Nephron progenitor cell (in vitro differentiated cells): Measurements from ENCODE around the gene CSF1R.

Experiments
- DNase-seq: peaks from one replicate; pipeline ENCODE4 v3.0.0; 2021
- H3K27ac Mint-ChIP-seq: 2 replicates; pipeline ENCODE4 v1.8.0; 2021; ENCODE audit warnings: mild to moderate bottlenecking, moderate library complexity, mixed read lengths
- H3K27me3 Mint-ChIP-seq: 2 replicates; pipeline ENCODE4 v1.8.0; 2021; ENCODE audit warnings: mild to moderate bottlenecking, low read depth, mixed read lengths; ENCODE audit not compliant: poor library complexity
- H3K36me3 Mint-ChIP-seq: 2 replicates; pipeline ENCODE4 v1.8.0; 2021; ENCODE audit warnings: low read depth, mixed read lengths
- H3K4me1 Mint-ChIP-seq: 2 replicates; pipeline ENCODE4 v1.8.0; 2021; ENCODE audit warnings: mixed read lengths
- H3K4me3 Mint-ChIP-seq: 2 replicates; pipeline ENCODE4 v1.8.0; 2021; ENCODE audit warnings: mild to moderate bottlenecking, moderate library complexity, mixed read lengths
- H3K9me3 Mint-ChIP-seq: 2 replicates; pipeline ENCODE4 v1.8.0; 2021; ENCODE audit warnings: mild to moderate bottlenecking, moderate library complexity, mixed read lengths
- TF ChIP-seq, protein P1 (sequence below): fragments of 200-600 bp; sonication (generic); IDR thresholded peaks from 2 replicates; pipeline ENCODE4 v1.5.0; 2021; ENCODE audit warnings: antibody characterized with exemption

CSF1R gene

DNA sequence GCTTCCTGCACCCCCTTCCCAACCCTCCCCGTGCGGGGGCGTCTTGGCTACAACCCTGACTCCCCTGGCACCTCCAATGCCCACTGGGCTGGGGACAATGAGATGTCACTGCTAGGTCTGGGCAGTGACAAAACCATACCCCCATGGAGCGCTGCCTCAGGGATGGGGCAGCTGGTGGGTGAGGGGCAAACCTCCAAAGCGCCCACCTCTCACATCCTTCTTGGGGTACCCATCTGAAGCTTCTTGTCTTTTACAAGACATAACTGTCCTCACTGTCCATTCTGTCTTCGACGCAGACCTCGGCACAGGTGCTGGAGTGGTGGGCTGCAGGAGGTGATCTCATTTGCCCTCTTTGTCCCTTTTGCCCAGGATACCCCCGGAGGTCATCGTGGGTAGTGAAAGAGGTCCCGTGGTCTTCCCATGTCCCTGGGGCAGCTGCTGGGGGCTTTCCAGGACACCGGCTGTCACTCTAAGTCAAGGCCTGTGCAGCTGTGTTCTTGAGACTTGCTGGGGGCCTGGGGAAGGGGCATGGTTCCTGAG, 27.8 kb upstream of the CSF1R start:
- no peak for DNase-seq
- Mint-ChIP-seq H3K4me3 (no peak overlapping the region), H3K27me3 (peaks cover 4% of the 10 kb centered on the region), H3K36me3 (peaks cover 13% of the 10 kb centered on the region), H3K27ac (no peak overlapping the region), H3K9me3 (no peaks in the 10 kb centered on the region), H3K4me1 (peaks cover 35% of the 10 kb centered on the region)
- TF ChIP-seq, protein P1, sequence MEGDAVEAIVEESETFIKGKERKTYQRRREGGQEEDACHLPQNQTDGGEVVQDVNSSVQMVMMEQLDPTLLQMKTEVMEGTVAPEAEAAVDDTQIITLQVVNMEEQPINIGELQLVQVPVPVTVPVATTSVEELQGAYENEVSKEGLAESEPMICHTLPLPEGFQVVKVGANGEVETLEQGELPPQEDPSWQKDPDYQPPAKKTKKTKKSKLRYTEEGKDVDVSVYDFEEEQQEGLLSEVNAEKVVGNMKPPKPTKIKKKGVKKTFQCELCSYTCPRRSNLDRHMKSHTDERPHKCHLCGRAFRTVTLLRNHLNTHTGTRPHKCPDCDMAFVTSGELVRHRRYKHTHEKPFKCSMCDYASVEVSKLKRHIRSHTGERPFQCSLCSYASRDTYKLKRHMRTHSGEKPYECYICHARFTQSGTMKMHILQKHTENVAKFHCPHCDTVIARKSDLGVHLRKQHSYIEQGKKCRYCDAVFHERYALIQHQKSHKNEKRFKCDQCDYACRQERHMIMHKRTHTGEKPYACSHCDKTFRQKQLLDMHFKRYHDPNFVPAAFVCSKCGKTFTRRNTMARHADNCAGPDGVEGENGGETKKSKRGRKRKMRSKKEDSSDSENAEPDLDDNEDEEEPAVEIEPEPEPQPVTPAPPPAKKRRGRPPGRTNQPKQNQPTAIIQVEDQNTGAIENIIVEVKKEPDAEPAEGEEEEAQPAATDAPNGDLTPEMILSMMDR = no peak

DNA sequence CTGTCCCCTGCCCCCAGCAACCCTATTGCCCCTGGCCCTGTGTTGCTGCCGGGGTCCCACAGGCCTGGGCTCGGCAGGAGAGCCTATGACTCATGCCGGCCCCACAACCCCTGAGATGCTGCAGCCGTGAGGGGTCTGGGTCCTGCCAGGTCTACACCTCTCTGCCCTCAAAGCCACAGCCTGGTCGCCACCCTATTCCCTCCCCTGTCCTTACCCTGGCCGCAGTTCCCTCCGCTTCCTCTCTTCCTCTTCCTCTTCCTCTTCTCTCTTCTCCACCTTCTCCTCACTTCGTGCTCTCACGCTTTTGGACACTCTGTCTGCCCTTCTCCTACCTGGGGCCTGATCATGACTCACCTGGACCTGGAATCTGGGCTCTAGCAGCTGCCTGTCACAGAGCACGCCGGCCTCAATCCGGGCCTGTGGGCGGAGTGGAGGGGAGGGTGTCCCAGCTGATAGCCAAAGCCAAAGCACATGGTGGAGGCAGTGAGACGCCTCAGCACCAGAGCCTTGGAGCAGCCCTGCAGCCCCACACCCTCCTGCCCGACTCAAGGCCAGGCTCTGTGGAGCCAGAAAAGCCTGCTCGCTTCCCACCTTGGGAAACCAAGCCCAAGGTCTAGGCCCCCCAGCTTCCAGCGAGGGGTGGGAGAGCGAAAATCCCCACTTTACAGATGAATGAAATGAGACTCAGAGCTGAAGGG, 26.8 kb upstream of the CSF1R start:
- H3K27me3 Mint-ChIP-seq = peaks cover 4% of the 10 kb centered on the region
- no peak overlapping the region for H3K4me3 Mint-ChIP-seq
- no peak for DNase-seq
- H3K27ac Mint-ChIP-seq = peak overlapping the region; percentile 17
- TF ChIP-seq, protein P1 = no peak
- peaks cover 12% of the 10 kb centered on the region for H3K36me3 Mint-ChIP-seq
- H3K4me1 Mint-ChIP-seq = peaks cover 39% of the 10 kb centered on the region
- no peaks in the 10 kb centered on the region for H3K9me3 Mint-ChIP-seq

DNA sequence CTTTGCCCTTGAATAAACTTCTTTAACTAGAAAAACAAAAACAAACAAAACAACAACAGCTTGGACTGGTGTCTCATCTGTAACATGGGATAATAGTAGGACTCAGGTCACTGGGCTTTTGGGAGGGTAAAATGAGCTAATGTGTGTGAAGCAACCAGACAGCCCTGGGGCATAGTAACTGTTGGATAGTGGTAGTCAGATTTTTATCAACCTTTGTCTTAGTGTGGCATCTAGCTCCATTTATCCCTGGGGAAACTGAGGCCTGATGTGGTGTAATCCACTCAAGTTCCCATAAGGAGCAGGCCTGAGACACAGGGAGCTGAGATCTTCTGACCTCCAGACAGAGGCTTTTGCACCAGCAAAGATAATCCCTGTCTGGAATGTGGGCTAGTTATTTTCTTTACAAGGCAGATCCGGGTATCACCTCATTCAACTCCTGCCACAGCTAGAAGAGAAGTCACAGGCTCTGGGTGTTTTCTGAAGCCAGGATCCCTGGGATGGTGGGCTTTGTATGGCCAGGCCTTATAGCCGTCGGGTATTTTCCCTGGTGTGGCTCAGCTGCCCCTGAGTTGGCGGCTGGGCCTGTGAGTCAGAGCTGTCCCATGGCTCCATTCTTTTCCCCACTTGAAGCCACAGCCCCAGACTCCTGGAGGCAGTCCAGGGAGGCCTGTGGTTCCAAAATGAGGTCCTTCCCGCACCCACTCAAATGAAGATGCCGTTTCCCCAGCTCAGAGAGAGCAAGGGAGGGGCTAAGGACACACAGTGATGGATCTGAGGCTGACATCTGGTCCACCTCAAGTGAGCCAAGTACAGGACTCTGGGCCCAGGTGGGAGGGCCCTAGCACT, 26.1 kb upstream of the CSF1R start:
- H3K27ac Mint-ChIP-seq = no peak overlapping the region
- H3K4me3 Mint-ChIP-seq = no peak overlapping the region
- TF ChIP-seq, protein P1 = no peak
- peaks cover 6% of the 10 kb centered on the region for H3K36me3 Mint-ChIP-seq
- H3K4me1 Mint-ChIP-seq = peaks cover 46% of the 10 kb centered on the region
- no peak for DNase-seq
- H3K27me3 Mint-ChIP-seq = peaks cover 4% of the 10 kb centered on the region
- no peaks in the 10 kb centered on the region for H3K9me3 Mint-ChIP-seq

DNA sequence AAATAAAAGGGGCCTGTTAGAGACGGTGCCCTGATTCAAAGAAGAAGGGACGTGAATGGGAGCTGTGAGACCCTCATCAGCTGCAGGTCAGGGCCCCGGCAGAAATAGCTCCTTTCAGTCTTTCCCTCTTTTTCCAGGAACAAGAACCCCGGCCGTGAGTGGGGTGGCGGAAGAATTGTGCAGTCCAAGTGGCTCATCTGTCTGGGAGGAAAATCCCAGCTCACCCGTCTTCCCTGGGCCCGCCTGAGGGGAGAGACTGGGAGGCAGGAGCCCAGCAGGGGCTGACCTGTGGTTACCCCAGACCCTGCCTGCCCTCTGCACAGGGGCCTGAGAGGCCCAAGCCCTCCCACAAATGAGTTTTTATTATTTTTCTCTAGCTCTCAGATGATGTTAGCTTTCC, 24.8 kb upstream of the CSF1R start:
- no peaks in the 10 kb centered on the region for H3K36me3 Mint-ChIP-seq
- peaks cover 59% of the 10 kb centered on the region for H3K4me1 Mint-ChIP-seq
- H3K27me3 Mint-ChIP-seq = peaks cover 4% of the 10 kb centered on the region
- no peak for DNase-seq
- TF ChIP-seq, protein P1 = no peak
- H3K27ac Mint-ChIP-seq = peak overlapping the region; percentile 28
- no peak overlapping the region for H3K4me3 Mint-ChIP-seq
- H3K9me3 Mint-ChIP-seq = no peaks in the 10 kb centered on the region

DNA sequence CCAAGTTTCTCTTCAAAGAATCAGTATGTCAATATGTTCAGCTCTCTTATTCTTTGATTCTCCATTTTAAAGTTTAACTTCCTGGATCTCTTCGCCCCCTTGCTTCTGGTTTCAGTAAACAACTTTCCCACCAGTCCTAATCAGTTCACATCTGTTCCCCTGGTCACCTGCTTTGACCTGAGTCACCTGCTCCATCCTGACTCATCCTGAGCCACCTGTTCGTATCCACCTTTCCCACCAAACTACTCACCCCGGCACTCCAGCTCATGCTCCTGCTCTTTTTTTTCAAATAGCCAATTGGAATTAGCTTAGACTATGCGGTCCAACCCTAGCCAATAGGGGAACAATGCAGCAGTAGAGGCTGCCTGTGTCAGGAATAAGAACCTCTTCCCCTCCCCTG, 23.6 kb upstream of the CSF1R start:
- TF ChIP-seq, protein P1 = no peak
- peaks cover 4% of the 10 kb centered on the region for H3K27me3 Mint-ChIP-seq
- no peak overlapping the region for H3K27ac Mint-ChIP-seq
- no peaks in the 10 kb centered on the region for H3K9me3 Mint-ChIP-seq
- no peak for DNase-seq
- no peak overlapping the region for H3K4me3 Mint-ChIP-seq
- peaks cover 64% of the 10 kb centered on the region for H3K4me1 Mint-ChIP-seq
- no peaks in the 10 kb centered on the region for H3K36me3 Mint-ChIP-seq
